ENCODE results near the gene NDUFA3.
"Not testable (repeated sequence)": the region's sequence is repeated elsewhere in the genome, so short reads cannot be mapped to it uniquely, and the experiment has no call there.

Gene NDUFA3

DNA sequence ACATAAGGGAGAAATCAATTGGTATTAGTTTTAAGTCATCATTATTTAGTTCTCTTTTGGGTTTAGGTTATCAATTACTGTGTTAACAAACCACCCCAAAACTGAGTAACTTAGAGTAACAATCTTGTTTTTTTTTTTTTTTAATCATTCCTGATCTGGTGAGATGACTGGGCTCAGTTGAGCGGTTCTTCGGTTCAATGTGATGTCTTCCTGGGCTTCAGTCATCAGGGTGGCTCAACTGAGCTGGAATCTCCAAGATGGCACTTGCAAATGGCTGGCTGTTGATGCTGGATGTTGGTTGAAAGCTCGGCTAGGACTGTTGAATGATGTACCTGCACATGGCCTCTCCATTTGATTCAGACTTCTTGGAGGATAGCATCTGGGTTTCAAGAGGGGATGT is 18.2 kb upstream of the NDUFA3 start:
- Histone ChIP-seq H3K9me3 (replicated peaks in 1 of 11) (peaks cover 31 to 49% (median 43%) of the 10 kb centered on the region in 11 experiments), H3K27me3 (no peaks in the 10 kb centered on the region), H3K4me2 (no peak overlapping the region)

DNA sequence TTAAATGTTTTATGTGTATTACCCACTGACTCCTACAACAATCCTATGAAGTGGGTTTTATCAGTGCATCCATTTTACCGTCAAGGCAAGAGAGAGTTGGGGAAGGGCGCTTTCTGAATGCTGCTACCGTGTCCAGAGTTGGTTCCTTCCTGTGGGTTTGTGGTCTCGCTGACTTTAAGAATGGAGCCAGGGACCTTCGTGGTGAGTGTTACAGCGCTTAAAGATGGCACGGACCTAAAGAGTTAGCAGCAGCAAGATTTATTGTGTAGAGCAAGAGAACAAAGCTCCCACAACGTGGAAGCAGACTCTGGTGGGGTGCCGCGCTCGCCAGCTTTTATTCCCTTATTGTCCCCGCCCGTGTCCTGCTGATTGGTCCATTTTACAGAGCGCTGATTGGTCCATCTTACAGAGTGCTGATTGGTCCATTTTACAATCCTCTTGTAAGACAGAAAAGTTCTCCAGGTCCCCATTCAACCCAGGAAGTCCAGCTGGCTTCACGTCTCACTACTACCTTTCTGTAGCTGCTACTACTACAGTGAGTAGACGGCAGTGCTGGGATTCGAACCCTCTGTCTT is 8.1 kb upstream of the NDUFA3 start:
- peak overlapping the region in 2 of 10 experiments; percentile 0 to 31; a peak in 2 of 20 replicates for H3K4me3 ChIP-seq
- no peak overlapping the region for H3K9ac ChIP-seq
- H3K4me2 ChIP-seq: peak overlapping the region; percentile 73 to 99 (median 85); a peak in 21 of 22 replicates
- H4K20me1 ChIP-seq: peaks cover 0 to 39% (median 2%) of the 10 kb centered on the region in 11 experiments; a peak in 6 of 22 replicates
- peaks cover 23 to 55% (median 41%) of the 10 kb centered on the region in 10 experiments for H3K4me1 ChIP-seq
- TF ChIP-seq Cebpa-rat (IDR thresholded peaks at IDR 0.05): no peak
- H3K9me3 ChIP-seq (replicated peaks in 1 of 11): peaks cover 13 to 26% (median 17%) of the 10 kb centered on the region in 11 experiments; a peak in 21 of 22 replicates
- peaks cover 34 to 52% (median 44%) of the 10 kb centered on the region in 11 experiments for H3K27me3 ChIP-seq
- peaks cover 0 to 27% (median 0%) of the 10 kb centered on the region in 11 experiments; a peak in 8 of 22 replicates for H3K36me3 ChIP-seq
- no peak overlapping the region for H3K27ac ChIP-seq

More for the DNA sequence above, 18.2 kb upstream of the NDUFA3 start:
- H3K36me3 ChIP-seq: peaks cover 0 to 8% (median 0%) of the 10 kb centered on the region in 11 experiments; a peak in 2 of 22 replicates
- H3K4me3 ChIP-seq: no peak overlapping the region
- H4K20me1 ChIP-seq: no peaks in the 10 kb centered on the region
- no peak for TF ChIP-seq Cebpa-rat (IDR thresholded peaks at IDR 0.05)
- no peak overlapping the region for H3K9ac ChIP-seq
- no peak overlapping the region for H3K27ac ChIP-seq
- no peaks in the 10 kb centered on the region for H3K4me1 ChIP-seq

DNA sequence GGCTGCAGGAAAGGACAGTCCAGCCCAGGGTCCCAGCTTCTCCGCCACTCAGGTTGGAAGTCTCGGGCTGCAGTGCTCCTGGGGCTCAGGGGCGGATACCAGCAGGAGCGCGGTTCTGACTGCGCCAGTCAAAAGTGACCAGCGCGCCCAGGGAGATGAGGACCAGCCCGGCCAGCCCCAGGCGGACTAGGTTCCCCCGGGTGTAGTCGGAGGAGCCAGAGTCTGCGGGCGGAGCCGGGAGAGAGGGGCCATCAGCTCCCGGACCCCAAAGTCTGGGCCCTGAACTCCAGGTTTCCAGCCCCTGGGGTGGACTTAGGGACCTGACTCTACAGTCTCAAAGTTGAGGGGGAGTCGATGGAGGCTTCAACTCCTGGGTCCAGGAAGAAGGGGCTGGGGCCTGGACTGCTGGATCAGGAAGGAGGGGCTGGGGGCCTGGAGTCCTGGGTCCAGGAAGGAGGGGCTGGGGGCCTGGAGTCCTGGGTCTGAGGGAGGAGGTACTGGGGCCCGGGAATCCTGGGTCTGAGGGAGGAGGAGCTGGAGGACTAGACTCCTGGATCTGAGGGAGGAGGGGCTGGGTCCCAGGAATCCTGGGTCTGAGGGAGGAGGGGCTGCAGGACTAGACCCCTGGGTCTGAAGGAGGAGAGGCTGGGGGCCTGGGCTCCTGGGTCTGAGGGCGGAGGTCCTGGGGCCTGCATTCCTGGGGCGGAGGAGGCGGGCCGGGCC is 7.4 kb upstream of the NDUFA3 start:
- Histone ChIP-seq H3K4me3 (peak overlapping the region; percentile 1 to 58 (median 39); a peak in 17 of 20 replicates), H3K9me3 (replicated peaks in 1 of 11) (peaks cover 13 to 26% (median 17%) of the 10 kb centered on the region in 11 experiments; a peak in 21 of 22 replicates), H4K20me1 (peaks cover 0 to 39% (median 2%) of the 10 kb centered on the region in 11 experiments; a peak in 6 of 22 replicates), H3K4me1 (peaks cover 26 to 63% (median 49%) of the 10 kb centered on the region in 10 experiments), H3K4me2 (peak overlapping the region; percentile 73 to 99 (median 85)), H3K27me3 (peaks cover 34 to 52% (median 44%) of the 10 kb centered on the region in 11 experiments), H3K36me3 (peaks cover 0 to 27% (median 0%) of the 10 kb centered on the region in 11 experiments; a peak in 8 of 22 replicates), H3K27ac (peak overlapping the region in 2 of 11 experiments; percentile 58 to 60; a peak in 2 of 22 replicates), H3K9ac (peak overlapping the region in 10 of 11 experiments; percentile 48 to 69 (median 60); a peak in 12 of 22 replicates)
- no peak for TF ChIP-seq Cebpa-rat (IDR thresholded peaks at IDR 0.05)

DNA sequence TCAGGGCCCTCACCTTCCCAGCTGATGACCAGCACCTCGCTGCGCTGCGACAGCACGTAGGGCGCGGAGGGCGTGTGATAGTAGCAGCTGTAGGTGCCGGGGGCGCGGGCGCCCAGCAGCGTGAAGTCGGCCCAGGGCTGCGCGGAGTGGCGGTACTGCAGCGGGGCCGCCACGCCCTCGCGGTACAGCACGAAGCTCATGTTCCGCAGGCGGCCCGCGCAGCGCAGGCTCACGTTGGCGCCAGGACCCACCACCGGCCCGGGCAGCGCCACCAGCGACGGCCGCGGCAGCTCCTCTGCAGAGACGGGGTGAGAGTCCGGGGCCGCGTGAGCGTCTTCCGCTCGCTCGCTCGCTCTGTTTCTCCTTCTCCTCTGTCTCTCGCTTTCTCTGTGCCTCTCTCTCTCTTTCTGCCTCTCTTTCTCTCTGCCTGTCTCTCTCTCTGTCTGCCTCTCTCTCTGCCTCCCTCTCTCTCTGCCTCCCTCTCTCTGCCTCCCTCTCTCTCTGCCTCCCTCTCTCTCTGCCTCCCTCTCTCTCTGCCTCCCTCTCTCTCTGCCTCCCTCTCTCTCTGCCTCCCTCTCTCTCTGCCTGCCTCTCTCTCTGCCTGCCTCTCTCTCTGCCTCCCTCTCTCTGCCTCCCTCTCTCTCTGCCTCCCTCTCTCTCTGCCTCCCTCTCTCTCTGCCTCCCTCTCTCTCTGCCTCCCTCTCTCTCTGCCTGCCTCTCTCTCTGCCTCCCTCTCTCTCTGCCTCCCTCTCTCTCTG is 6.6 kb upstream of the NDUFA3 start:
- H3K9ac ChIP-seq: peak overlapping the region in 10 of 11 experiments; percentile 51 to 69 (median 61); a peak in 18 of 22 replicates
- H3K9me3 ChIP-seq (replicated peaks in 1 of 11): peaks cover 13 to 26% (median 17%) of the 10 kb centered on the region in 11 experiments; a peak in 21 of 22 replicates
- peak overlapping the region; percentile 73 to 99 (median 85) for H3K4me2 ChIP-seq
- peaks cover 34 to 52% (median 44%) of the 10 kb centered on the region in 11 experiments for H3K27me3 ChIP-seq
- peaks cover 33 to 70% (median 56%) of the 10 kb centered on the region in 10 experiments for H3K4me1 ChIP-seq
- peaks cover 0 to 27% (median 0%) of the 10 kb centered on the region in 11 experiments; a peak in 8 of 22 replicates for H3K36me3 ChIP-seq
- peak overlapping the region; percentile 1 to 58 (median 39); a peak in 18 of 20 replicates for H3K4me3 ChIP-seq
- peaks cover 0 to 39% (median 2%) of the 10 kb centered on the region in 11 experiments; a peak in 6 of 22 replicates for H4K20me1 ChIP-seq
- peak overlapping the region in 6 of 11 experiments; percentile 30 to 64 (median 59); a peak in 10 of 22 replicates for H3K27ac ChIP-seq

DNA sequence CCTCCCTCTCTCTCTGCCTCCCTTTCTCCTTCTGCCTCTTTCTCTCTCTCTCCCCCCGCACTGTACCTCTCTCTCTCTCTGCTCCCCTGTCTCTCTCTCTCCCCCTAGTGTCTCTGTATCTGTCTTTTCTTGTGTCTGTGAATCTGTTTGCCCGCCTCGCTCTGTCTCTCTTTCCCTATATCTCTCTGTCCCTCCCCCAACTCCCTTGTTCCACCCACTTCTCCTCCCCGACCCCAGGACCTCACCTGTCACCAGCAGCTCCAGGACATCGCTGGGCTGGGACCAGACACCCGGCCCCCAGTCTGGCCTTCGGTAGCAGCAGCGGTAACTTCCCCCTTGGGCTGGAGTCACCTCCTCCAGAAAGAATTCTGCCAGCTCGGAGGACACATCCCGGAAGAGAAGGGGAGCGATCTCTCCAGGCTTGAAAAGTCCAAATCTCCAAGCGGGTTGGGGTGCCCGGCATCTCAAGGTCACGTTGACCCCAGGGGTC is 6.0 kb upstream of the NDUFA3 start:
- Histone ChIP-seq H3K4me3 (peak overlapping the region in 8 of 10 experiments; percentile 26 to 58 (median 39); a peak in 15 of 20 replicates), H3K4me2 (peak overlapping the region; percentile 73 to 99 (median 85)), H4K20me1 (peaks cover 0 to 39% (median 2%) of the 10 kb centered on the region in 11 experiments; a peak in 6 of 22 replicates), H3K9me3 (replicated peaks in 1 of 11) (peaks cover 13 to 26% (median 17%) of the 10 kb centered on the region in 11 experiments; a peak in 21 of 22 replicates), H3K36me3 (peaks cover 0 to 27% (median 0%) of the 10 kb centered on the region in 11 experiments; a peak in 8 of 22 replicates), H3K4me1 (peaks cover 39 to 76% (median 62%) of the 10 kb centered on the region in 10 experiments), H3K27ac (peak overlapping the region in 9 of 11 experiments; percentile 53 to 64 (median 58); a peak in 18 of 22 replicates), H3K27me3 (peaks cover 34 to 52% (median 44%) of the 10 kb centered on the region in 11 experiments), H3K9ac (peak overlapping the region; percentile 32 to 69 (median 60); a peak in 19 of 22 replicates)
- no peak for TF ChIP-seq Cebpa-rat (IDR thresholded peaks at IDR 0.05)

DNA sequence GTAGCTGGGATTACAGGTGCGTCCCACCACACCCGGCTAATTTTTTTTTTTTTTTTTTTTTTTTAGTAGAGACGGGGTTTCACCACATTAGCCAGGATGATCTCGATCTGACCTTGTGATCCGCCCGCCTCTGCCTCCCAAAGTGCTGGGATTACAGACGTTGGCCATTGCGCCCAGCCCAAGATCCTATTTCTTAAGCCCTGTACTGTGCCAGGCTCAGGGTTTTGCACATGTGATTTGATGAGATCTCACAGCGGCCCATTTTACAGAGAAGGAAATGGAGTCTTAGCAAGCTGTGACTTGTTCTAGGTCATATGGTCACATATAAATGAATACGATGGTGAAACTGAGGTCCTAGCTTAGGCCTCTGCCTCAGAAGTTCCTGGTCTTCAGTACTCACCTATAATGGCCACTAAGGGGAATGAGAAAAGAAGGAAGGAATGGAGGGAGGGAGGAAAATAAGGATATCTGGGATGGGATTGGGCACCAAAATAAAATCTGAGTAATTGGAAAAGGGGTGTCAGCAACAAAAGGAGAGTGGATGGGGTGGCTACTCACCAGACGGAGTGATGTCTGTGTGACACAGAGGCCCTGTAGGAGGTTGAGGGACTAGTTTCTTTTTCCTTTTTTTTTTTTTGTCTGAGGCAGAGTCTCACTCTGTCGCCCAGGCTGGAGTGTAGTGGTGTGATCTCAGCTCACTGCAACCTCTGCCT is 3.3 kb upstream of the NDUFA3 start:
- H3K9me3 ChIP-seq (replicated peaks in 1 of 11): peaks cover 8 to 13% (median 9%) of the 10 kb centered on the region in 11 experiments; a peak in 21 of 22 replicates
- peaks cover 54 to 92% (median 77%) of the 10 kb centered on the region in 10 experiments for H3K4me1 ChIP-seq
- peaks cover 0 to 16% (median 2%) of the 10 kb centered on the region in 11 experiments; a peak in 9 of 22 replicates for H3K36me3 ChIP-seq
- H3K27me3 ChIP-seq: peaks cover 34 to 50% (median 43%) of the 10 kb centered on the region in 11 experiments
- H3K27ac ChIP-seq: peak overlapping the region in 3 of 11 experiments; percentile 76 to 90 (median 80); a peak in 4 of 22 replicates
- H3K4me2 ChIP-seq: peak overlapping the region in 6 of 11 experiments; percentile 88 to 99 (median 98); a peak in 13 of 22 replicates
- H3K9ac ChIP-seq: peak overlapping the region in 5 of 11 experiments; percentile 70 to 90 (median 84); a peak in 8 of 22 replicates
- H4K20me1 ChIP-seq: peaks cover 0 to 39% (median 3%) of the 10 kb centered on the region in 11 experiments; a peak in 8 of 22 replicates
- TF ChIP-seq Cebpa-rat (IDR thresholded peaks at IDR 0.05): no peak
- peak overlapping the region in 4 of 10 experiments; percentile 67 to 73 (median 71); a peak in 7 of 20 replicates for H3K4me3 ChIP-seq

DNA sequence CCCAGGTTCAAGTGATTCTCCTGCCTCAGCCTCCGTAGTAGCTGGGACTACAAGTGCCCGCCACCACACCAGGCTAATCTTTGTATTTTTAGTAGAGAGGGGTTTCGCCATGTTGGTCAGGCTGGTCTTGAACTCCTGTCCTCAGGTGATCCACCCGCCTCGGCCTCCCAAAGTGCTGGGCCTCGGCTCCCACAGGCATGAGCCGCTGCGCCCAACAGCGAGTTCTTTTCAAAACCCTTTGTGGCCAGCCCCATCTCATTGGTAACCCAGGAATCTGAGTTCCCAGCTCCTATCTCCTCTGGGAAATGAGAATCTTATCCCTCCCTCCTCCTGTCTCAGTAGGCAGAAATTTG is 2.8 kb upstream of the NDUFA3 start:
- Histone ChIP-seq H3K27ac (peak overlapping the region; percentile 68 to 90 (median 76); a peak in 21 of 22 replicates), H3K4me2 (peak overlapping the region; percentile 55 to 99 (median 88)), H3K36me3 (peaks cover 0 to 11% (median 3%) of the 10 kb centered on the region in 11 experiments; a peak in 10 of 22 replicates), H4K20me1 (peaks cover 0 to 35% (median 4%) of the 10 kb centered on the region in 11 experiments; a peak in 8 of 22 replicates), H3K9ac (peak overlapping the region; percentile 64 to 90 (median 72); a peak in 19 of 22 replicates), H3K4me1 (peaks cover 50 to 92% (median 72%) of the 10 kb centered on the region in 10 experiments), H3K27me3 (peaks cover 30 to 45% (median 38%) of the 10 kb centered on the region in 11 experiments), H3K4me3 (peak overlapping the region in 7 of 10 experiments; percentile 52 to 73 (median 67); a peak in 16 of 20 replicates)
- not testable (repeated sequence) for H3K9me3 ChIP-seq (replicated peaks in 1 of 11)

Data from BLaER1 treated with 17β-estradiol and CSF1 and Interleukin-3, amounts not matched to agents 10 nM and 100 nM (cell line).